HG03097 (cell line): ENCODE results near the gene KEL.
"Not testable (repeated sequence)": the region's sequence is repeated elsewhere in the genome, so short reads cannot be mapped to it uniquely, and the experiment has no call there.

Source experiments
- ATAC-seq: cut with Tn5 transposase; IDR thresholded peaks from one replicate; pipeline ENCODE4 v1.9.1; 2021; ENCODE audit not compliant: unreplicated experiment, low FRiP score

Gene KEL, protein sequence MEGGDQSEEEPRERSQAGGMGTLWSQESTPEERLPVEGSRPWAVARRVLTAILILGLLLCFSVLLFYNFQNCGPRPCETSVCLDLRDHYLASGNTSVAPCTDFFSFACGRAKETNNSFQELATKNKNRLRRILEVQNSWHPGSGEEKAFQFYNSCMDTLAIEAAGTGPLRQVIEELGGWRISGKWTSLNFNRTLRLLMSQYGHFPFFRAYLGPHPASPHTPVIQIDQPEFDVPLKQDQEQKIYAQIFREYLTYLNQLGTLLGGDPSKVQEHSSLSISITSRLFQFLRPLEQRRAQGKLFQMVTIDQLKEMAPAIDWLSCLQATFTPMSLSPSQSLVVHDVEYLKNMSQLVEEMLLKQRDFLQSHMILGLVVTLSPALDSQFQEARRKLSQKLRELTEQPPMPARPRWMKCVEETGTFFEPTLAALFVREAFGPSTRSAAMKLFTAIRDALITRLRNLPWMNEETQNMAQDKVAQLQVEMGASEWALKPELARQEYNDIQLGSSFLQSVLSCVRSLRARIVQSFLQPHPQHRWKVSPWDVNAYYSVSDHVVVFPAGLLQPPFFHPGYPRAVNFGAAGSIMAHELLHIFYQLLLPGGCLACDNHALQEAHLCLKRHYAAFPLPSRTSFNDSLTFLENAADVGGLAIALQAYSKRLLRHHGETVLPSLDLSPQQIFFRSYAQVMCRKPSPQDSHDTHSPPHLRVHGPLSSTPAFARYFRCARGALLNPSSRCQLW

DNA sequence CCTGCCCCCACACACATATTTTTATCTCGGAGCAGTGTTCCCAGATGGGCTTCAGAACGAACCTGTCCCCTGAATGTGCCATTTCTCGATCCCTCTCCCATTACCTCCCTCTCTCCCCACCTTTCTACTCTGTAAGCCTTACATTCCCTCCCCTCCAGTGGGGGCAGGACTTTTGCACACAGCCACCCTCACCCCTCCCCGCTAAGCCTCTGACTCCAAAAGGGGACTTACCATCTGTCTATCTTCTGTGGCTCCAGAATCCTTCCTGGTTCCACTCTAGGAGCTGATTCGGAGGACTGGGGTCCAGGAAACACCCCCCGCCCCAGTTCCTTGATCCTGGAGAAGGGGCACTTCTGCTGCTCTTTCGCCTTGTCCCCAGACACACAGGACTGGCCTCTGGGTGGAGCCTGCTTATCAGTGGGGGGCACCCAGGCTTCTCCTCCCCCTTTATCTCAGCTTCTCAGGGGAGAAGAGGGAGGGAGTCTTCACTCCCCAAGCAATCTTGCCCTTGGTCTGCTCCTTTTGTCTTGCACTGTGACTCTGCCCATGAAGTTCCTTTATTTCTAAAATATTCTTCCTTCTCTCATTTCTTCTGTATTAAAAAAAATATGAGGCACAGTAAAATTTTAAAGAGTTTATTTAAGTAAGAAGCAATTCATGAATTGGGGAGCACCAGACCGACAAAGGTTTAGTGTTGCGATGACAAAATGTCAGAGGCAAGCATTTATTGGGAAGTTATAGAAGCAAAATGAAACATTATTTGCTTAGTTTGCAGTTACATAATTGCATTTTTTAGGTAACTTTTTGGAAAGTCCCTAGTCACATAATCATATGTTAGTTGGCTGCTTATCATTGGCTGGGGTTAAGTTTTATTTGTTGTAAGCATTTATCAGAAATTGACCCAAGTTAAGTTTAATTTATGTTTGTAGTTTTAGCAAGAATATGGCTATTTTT is at the start of gene KEL:
KEL (minus strand) TSS at position 391 of the 954 bp plus-strand sequence; CDS start at position 234, 157 bp downstream.
- no peak for ATAC-seq

DNA sequence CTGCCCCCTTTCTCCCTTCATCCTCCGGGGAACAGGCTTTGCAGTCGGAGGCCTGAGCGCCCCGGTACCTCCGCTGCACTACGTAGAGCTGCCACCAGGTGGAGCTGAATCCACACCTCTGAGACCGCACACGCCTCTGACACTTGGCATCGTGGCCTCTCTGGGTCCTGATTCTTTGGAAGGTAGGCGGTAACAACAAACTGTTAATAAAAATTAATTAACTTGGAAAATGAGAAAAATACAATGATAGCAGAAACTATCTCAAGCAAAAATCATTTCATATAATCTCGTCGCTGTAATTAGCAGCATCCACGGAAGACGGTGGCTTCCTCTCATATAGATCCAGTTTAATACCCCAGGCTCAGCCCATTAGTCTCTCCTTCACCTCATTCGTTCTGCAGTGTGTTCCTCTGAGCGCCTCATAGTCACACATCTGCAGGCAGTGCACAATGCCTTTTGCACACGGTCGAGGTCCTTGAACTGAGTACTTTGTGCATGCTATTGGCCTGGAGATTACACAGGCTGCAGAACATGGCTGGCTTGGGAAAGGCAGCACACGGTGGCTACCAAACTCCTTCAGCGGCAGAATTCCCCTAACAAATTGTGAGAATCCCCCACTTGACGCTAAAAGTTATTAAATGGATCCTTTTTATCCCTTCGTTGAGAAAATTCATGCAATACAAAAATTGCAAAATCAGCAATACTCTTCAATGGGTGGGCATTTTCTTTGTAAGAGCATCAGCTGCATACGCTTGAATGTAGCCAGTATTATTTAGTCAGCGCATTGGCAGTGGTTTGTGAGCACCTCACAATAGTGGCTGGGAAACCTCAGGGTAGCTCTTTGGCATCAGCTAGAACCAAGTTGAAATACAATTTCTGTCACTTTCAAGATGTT is 46.1 kb upstream of the KEL start:
- no peak for ATAC-seq

DNA sequence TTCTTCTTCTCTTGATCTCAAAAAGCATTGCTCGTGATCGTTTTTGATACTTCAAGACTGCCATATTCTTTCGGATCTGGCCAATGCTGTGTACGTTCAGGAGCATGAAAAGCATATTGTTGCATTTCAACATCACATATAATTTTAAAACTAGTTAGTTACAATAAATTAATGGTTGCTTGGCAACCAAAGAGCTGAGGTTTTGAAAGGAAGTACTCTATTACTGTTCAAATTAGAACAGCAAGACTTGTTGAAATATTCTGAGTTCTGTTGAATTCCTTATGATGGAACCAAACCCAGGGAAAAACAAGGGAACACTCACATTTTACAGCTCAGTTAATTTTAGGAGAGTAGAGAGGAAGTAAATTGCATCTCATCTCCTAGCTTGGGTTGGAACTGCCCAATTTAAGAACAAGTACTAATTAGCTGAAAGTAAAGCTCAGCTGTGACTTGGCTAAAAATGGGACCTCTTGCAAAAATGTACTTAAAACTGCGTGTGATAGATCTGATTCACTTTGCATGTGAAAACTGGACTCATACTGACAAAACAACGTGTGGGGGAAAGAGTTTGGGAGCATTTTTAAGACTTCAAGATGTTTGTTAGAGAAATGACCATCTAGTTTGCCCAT is 43.6 kb upstream of the KEL start:
- ATAC-seq = no peak

DNA sequence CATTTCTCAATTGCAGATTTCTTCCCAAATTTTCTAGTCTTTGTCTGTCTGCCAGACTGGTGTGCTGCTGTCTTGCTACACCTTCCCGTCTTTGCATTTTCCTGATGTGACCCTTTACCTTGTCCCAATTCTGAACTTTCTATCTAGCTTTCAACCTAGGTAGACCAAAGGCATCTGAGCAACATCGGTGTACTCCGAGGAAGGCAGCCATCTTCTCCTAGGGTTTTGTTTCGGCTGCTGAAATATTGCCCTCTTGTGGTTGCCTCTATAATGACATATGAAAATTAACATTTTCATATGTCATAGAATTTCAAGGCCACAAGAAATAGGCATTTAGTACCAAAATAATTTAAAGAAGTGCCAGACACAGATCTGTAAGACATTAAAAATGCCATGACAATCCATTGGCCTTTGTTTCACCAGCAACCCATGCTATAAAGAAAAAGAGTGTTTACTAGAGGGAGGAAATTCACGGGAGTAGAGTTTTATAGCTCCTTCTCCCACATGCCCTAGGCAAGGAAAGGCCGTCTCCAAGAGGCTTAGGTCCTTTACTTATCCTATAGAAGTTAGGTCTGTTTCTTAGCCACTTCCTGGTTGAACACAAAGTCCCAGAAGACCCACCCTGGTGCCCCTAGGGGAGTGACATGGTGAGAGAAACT is 41.4 kb upstream of the KEL start:
- no peak for ATAC-seq

DNA sequence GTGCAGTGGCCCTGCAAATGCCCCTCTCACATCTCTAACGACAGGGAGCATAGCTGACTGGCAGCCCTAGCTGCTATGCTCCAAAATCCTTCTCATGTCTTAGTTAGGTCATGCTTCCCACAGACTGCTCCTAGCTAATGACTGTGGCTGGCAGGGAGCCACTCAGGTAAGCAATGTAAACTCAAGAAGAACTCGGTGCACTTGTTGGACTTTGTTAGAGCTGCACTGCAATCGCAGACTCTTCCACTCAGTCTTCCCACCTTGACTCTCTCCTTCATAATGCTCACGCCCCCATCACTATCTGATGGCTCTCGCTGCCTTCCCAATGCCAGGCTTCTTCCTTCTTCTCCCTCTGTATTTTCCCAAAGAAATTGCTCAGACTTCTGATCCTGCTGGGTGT is 40.7 kb upstream of the KEL start:
- ATAC-seq = no peak

DNA sequence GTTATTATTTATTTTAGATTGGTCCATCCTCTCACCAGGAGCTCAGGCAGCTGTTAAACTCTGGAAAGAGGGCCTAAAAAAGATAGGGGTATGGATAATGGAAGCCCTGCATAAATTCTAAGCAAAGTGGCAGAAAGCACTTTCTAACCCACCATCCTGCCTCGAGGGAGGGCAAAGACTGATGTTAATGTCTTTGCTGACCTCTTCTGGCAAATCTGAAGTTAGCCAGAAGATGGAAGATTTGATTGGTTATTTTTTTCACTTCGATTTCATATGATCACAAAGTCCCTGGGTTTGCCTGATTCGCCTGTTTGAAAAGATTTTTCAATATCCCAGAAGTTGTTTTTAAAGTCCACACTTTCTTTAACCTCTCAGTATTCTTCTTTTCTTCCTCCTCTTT is 39.9 kb upstream of the KEL start:
- no peak for ATAC-seq

DNA sequence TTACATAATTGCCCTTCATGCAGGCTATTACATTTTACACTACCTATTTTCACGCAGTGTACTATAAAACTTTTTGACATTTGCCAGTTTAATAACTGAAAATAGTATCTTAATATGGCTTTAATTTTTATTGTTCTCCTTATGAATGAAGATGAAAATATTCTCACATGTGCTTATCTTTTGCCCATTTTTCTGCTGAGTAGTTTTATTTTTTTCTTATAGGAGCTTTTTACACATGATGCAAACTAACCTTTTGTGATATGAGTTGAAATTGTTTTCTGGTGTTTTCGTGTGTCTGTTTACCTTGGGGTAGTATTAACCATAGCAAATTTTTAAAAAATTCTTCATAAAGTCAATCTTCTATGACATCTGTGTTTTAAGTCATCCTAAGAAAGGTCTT is 38.5 kb upstream of the KEL start:
- no peak for ATAC-seq

DNA sequence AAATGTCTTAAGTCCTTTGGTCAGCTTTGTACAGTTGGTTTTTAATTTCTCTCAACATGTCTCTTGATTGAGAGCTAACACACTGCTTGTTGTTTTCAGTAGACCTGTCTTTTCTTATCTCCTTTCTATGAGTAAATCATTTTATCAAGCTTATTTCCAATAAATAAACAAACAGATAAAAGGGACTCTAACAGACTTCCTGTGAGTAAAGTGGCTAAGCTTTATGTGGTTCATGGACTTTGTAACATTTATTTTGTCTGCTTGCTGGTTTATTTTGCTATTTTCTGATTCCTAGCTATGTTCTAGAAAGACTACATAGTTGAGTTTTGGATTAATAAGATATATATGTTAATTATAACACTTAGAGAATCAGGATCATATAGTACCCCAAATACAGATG is 37.6 kb upstream of the KEL start:
- no peak for ATAC-seq

DNA sequence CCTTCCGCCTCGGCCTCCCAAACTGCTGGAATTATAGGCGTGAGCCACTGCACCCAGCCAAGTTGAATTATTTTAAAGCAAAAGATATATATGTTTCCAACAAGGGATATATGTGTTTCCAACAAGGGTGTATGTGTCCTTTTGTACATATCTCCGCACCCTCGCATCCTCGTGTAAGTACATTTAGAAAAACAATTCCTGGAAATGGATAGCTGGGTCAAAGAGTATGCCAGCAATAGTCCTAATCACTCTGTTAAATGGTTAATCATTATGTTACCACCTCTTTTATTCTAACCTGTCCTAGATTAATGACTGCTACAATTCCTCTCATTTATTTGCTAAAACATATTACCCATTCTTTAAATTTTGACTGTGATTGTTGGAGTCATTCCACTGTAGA is 36.8 kb upstream of the KEL start:
- no peak for ATAC-seq

DNA sequence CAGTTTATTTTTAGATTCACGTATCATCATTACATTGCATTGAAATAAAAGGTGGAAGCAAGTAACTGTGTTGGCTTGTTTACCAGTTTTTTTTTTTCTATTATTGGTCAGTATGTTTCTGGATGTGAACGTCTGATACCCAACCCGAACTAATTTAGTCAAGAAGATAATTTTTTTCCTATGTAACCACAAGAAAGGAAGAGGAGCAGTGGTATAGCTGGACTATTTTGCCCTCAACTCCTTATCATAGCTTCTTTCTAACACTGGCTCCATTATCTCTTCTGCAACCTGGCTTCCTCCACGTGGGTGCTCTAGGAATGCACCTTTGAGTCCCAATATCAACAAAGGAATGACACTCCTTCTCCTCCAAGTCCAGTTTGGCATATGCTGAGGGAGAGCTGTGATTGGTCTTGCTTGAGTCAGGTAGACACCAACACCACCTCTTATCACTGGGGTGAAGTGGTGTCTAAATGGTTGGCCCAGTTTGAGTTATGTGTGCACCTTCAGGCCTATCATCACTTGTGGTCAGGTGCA is 35.4 kb upstream of the KEL start:
- no peak for ATAC-seq

DNA sequence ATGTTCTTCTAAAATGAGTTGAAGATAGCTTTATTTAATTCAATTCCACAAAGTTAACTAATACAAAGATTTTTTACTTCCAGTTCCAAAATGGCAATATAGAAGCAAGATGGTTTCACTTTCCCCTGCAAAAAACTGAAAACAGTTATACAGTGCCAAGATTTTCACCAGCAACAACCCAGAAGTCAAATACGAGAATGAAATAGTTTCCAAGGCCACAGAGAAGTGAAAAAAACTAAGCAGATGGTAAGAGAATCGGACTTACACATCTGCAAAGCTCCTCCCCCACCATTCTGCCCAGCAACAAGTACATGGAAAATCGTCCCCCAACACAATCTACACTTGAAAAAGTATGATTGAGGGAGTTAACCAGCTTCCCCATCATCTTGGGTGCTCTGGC is 30.3 kb upstream of the KEL start:
- ATAC-seq = no peak

DNA sequence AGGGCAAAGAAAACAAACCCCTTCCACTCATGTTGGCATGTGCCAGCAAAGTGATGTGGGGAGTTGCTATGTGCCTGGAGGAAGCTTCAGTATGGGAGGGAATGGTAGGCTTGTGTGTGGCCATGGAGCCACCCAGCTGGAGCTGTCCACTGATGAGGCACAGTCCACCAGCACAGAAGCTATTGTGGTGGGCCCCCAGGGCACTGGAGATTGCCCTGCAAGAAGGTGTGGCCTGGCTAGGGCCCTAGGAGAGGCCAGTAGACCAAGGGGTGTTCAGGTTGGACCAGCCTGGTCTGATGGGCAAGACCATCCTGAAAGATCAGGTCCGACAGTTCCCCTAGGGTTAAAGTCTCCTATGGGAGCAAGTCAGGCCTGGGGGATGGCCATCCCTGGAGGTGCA is 22.1 kb upstream of the KEL start:
- ATAC-seq = no peak

DNA sequence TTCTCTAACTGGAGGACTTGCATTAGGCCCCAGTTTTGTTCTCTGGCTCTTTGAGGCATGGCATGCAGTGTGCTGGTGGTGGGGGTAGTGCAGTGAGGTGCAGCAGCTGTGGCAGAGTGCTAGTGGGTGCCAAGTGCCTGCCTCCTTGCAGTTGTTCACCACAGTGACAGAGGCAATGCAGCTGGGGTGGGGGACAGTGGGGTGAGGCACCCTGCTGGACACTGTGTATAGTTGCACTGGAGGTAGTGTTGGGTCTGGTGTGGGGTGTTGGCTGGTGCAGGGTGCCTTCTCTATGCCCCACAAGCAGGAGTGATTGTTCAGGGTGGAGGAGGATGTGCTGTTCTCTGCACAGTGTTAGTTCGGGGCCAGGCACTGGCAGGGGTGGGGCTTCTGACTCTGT is 21.7 kb upstream of the KEL start:
- ATAC-seq = no peak

DNA sequence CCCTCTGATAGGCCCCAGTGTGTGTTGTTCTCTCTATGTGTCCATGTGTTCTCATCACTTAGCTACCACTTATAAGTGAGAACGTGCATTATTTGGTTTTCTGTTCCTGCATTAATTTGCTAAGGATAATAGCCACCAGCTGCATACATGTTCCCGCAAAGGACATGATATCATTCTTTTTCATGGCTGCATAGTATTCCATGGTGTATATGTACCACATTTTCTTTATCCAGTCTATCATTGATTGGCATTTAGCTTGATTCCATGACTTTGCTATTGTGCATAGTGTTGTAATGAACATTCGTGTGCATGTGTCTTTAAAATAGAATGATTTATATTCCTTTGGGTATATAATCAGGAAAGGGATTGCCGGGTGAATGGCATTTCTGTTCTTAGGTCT is 16.2 kb upstream of the KEL start:
- ATAC-seq = not testable (repeated sequence)

DNA sequence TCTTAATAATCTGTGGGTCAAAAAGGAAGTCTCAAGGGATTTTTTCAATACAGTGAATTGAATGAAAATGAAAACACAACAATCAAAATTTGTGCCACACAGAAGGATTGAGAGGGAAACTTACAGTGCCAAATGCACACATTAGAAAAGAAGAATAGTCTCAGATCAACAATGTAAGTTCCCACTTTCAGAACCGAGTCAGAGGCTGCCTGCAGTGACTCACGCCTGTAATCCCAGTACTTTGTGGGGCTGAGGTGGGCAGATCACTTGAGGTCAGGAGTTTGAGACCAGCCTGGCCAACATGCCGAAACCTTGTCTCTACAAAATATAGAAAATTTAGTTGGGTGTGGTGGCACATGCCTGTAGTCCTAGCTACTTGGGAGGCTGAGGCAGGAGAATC is 12.5 kb upstream of the KEL start:
- no peak for ATAC-seq

DNA sequence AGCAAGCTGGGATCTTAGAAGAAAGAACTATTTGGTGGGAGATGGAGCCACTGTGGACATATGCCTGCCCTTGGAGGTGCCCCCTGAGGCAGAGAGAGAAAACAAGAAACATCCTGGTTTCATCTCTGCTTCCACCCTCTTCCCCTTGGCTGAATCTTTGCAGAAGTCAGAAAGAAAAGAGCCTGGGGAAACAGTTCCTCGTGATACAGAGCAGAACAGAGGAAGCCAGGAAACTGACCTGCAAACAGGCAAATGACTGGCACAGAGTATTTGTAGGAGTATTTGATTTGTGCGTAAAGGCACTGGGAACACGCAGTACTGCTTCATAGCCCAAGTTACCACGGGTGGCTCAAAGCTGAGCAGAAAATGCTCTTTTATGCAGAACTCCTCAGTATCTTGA is 7.0 kb upstream of the KEL start:
- no peak for ATAC-seq

DNA sequence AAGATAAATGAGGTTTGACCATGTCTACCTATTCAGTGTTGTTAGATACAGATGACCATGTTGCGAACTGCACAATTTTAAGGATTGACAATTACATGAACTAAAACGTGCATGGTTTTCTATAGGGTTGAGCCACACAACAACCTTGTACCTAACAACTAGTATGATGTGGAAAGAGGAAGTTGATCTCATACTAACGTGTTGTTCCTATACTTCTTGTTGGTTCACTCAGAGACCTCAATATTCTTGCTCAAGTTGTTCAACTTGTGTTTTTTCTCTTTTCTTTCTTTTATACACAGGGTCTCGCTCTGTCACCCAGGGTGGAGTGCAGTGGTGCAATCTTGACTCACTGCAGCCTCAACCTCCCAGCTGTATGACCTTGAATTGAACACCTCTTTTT is 6.1 kb upstream of the KEL start:
- ATAC-seq = no peak

DNA sequence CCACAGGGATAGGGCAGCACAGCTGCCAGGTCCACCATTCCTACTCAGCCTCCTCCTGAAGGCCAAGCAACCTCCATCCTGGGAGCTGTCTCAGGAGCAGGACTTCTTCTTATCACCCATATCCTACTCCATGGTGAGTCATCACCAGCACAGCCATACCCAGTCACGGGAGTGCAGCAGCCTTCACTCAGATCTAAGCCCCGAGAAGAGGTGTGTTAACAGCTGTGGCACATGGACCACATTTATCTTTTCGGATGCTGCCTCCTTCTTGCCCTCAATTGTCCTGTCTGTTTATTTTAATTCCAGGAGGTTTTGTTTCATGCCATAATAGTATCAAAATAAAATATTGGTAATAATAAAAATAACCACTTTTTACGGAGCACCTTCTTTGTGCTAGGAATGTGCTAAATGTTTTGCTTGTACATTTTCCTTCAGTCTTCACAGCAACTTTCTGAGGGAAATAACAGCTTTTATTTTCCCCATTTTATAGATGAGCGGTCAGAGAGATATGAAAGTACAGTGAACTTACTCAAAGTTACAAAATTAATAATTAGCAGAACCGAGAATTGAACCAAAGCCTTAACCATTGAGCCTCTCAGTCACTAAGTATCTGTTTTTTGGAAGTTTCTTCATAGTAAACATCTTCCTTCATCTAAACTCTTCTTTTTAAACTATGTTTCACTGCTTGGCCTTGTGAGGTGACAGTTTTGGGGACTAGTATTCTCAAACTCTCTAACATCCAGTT is 2.5 kb upstream of the KEL start:
- ATAC-seq = no peak
